WTC11 (cell line): Measurements from ENCODE around the gene HIKESHI. TPM values are rescaled to one million over a fixed set of nuclear protein-coding genes. Genes with fewer than 3 reads are reported as not detected.

Experiments
- ATAC-seq: fragments of 200-7000 bp; cut with Tn5 transposase; 2 replicates; pipeline ENCODE4 v1.10.0; 2021; ENCODE audit warnings: mild to moderate bottlenecking, moderate library complexity
- CTCF ChIA-PET: fragments of 300-600 bp; sonication (Branson Sonifier 250); formaldehyde crosslinking; loops from one replicate; lab custom pipeline; 2021; ENCODE audit warnings: antibody characterized with exemption; lab: Charles Lee
- POLR2A ChIA-PET: fragments of 350-600 bp; sonication (Branson Sonifier 250); formaldehyde crosslinking; loops from one replicate; lab custom pipeline; 2021; ENCODE audit warnings: antibody characterized with exemption; lab: Charles Lee
- DNase-seq: peaks from one replicate; pipeline ENCODE4 v3.0.0; 2021; ENCODE audit warnings: low spot score
- H3K27ac Mint-ChIP-seq: 2 replicates; pipeline ENCODE4 v1.8.0; 2021; ENCODE audit warnings: mixed read lengths
- H3K27me3 Mint-ChIP-seq: 2 replicates; pipeline ENCODE4 v1.8.0; 2021; ENCODE audit warnings: low read depth, mild to moderate bottlenecking, moderate library complexity, mixed read lengths
- H3K36me3 Mint-ChIP-seq: 2 replicates; pipeline ENCODE4 v1.8.0; 2021; ENCODE audit warnings: mixed read lengths
- H3K4me1 Mint-ChIP-seq: 2 replicates; pipeline ENCODE4 v1.8.0; 2022; ENCODE audit warnings: mixed read lengths
- H3K4me3 Mint-ChIP-seq: 2 replicates; pipeline ENCODE4 v1.8.0; 2021; ENCODE audit warnings: mild to moderate bottlenecking, moderate library complexity, mixed read lengths
- H3K9me3 Mint-ChIP-seq: 2 replicates; pipeline ENCODE4 v1.8.0; 2021; ENCODE audit warnings: mixed read lengths
- AR ChIP-seq: fragments of 250-450 bp; sonication (Bioruptor Pico); IDR thresholded peaks from 2 replicates; pipeline ENCODE4 v1.9.0; 2021; ENCODE audit warnings: mild to moderate bottlenecking
- ARID4B ChIP-seq: sonication (generic); formaldehyde crosslinking; IDR thresholded peaks from 2 replicates; pipeline ENCODE4 v1.8.0; 2023; ENCODE audit warnings: missing genetic modification reagents, mild to moderate bottlenecking, borderline replicate concordance
- ATF2 ChIP-seq: sonication (generic); formaldehyde crosslinking; IDR thresholded peaks from 2 replicates; pipeline ENCODE4 v1.8.1; 2022; ENCODE audit warnings: low read depth, missing genetic modification reagents, borderline replicate concordance
- CREB1 ChIP-seq: sonication (generic); formaldehyde crosslinking; IDR thresholded peaks from 2 replicates; pipeline ENCODE4 v1.8.0; 2023; ENCODE audit warnings: mild to moderate bottlenecking, missing genetic modification reagents
- CREM ChIP-seq: sonication (generic); formaldehyde crosslinking; IDR thresholded peaks from 2 replicates; pipeline ENCODE4 v1.8.1; 2022; ENCODE audit warnings: mild to moderate bottlenecking, missing genetic modification reagents, moderate library complexity
- CTCF ChIP-seq: fragments of 200-600 bp; IDR thresholded peaks from 2 replicates; pipeline ENCODE4 v1.8.0; 2022; ENCODE audit warnings: antibody characterized with exemption
- E2F5 ChIP-seq: sonication (generic); formaldehyde crosslinking; IDR thresholded peaks from 2 replicates; pipeline ENCODE4 v1.8.1; 2022; ENCODE audit warnings: mild to moderate bottlenecking, moderate library complexity, missing genetic modification reagents
- ETV6 ChIP-seq: sonication (generic); formaldehyde crosslinking; IDR thresholded peaks from 2 replicates; pipeline ENCODE4 v1.8.1; 2022; ENCODE audit warnings: mild to moderate bottlenecking, missing genetic modification reagents
- GABPB1 ChIP-seq: sonication (generic); formaldehyde crosslinking; IDR thresholded peaks from 2 replicates; pipeline ENCODE4 v1.8.1; 2023; ENCODE audit warnings: mild to moderate bottlenecking, missing genetic modification reagents
- JUN ChIP-seq: sonication (generic); formaldehyde crosslinking; IDR thresholded peaks from 2 replicates; pipeline ENCODE4 v1.8.0; 2023; ENCODE audit warnings: mild to moderate bottlenecking, missing genetic modification reagents
- MAX ChIP-seq: sonication (generic); formaldehyde crosslinking; IDR thresholded peaks from 2 replicates; pipeline ENCODE4 v1.8.0; 2022; ENCODE audit warnings: mild to moderate bottlenecking, missing genetic modification reagents
- NR3C1 ChIP-seq: sonication (generic); formaldehyde crosslinking; conservative IDR thresholded peaks from 2 replicates; pipeline ENCODE4 v1.8.1; 2023; ENCODE audit warnings: low read depth, mild to moderate bottlenecking, missing genetic modification reagents
- OVOL2 ChIP-seq: fragments of 250-450 bp; sonication (Bioruptor Pico); IDR thresholded peaks from 2 replicates; pipeline ENCODE4 v1.9.0; 2021; ENCODE audit warnings: mild to moderate bottlenecking, borderline replicate concordance
- SMAD4 ChIP-seq: sonication (generic); formaldehyde crosslinking; IDR thresholded peaks from 2 replicates; pipeline ENCODE4 v1.8.0; 2022; ENCODE audit warnings: mild to moderate bottlenecking, missing genetic modification reagents
- SP1 ChIP-seq: sonication (generic); formaldehyde crosslinking; conservative IDR thresholded peaks from 2 replicates; pipeline ENCODE4 v1.8.1; 2022; ENCODE audit warnings: missing genetic modification reagents
- TCF7 ChIP-seq: sonication (generic); formaldehyde crosslinking; IDR thresholded peaks from 2 replicates; pipeline ENCODE4 v1.8.0; 2022; ENCODE audit warnings: mild to moderate bottlenecking, low read depth, missing genetic modification reagents, moderate library complexity
- ZBTB21 ChIP-seq: sonication (generic); formaldehyde crosslinking; IDR thresholded peaks from 2 replicates; pipeline ENCODE4 v1.8.1; 2023; ENCODE audit warnings: mild to moderate bottlenecking, missing genetic modification reagents, borderline replicate concordance
- ZNF232 ChIP-seq: sonication (generic); formaldehyde crosslinking; IDR thresholded peaks from 2 replicates; pipeline ENCODE4 v1.8.0; 2022; ENCODE audit warnings: mild to moderate bottlenecking, missing genetic modification reagents
- total RNA-seq: library from RNA; stranded (reverse); gene quantifications from 3 replicates; pipeline ENCODE4 v1.2.3, GENCODE V29; 2021

Gene HIKESHI
- total RNA-seq, 1 experiment from 2014 or later, result 48.3 TPM

- ChIA-PET POLR2A (no interaction called here), CTCF (no interaction called here)
- Mint-ChIP-seq H3K27ac (no peak overlapping the region), H3K4me3 (no peak overlapping the region), H3K9me3 (no peaks in the 10 kb centered on the region), H3K36me3 (peaks cover 21% of the 10 kb centered on the region), H3K4me1 (peaks cover 8% of the 10 kb centered on the region), H3K27me3 (no peaks in the 10 kb centered on the region)
- no peak for DNase-seq
- no peak for TF ChIP-seq AR (CRISPR knock-in tag)
- TF ChIP-seq TCF7, result no peak
- no peak for ATAC-seq
These were observed 32.4 kb upstream of the HIKESHI start for GRCh38 chr11:86269645-86270044.

- DNase-seq, result peak; percentile 45
- POLR2A ChIA-PET, result no interaction called here
- no peak for TF ChIP-seq OVOL2 (CRISPR knock-in tag)
- peak; percentile 31; the same call in 1 of the 2 replicates for TF ChIP-seq CTCF
- no peak for TF ChIP-seq CREM
- no peak for TF ChIP-seq SP1 (CRISPR knock-in tag)
- no peak for TF ChIP-seq JUN
- no peak for TF ChIP-seq CREB1
- TF ChIP-seq ARID4B (CRISPR knock-in tag), result no peak
- TF ChIP-seq GABPB1 (CRISPR knock-in tag), result no peak
- no peak for TF ChIP-seq E2F5
- no peak for TF ChIP-seq AR (CRISPR knock-in tag)
- TF ChIP-seq ETV6 (CRISPR knock-in tag), result no peak
- 0 out of 2 replicates have a peak, but pooled peaks have one; percentile 28 for TF ChIP-seq ZNF232
- no peak for TF ChIP-seq NR3C1
- TF ChIP-seq ZBTB21 (CRISPR knock-in tag), result no peak
- TF ChIP-seq SMAD4 (CRISPR knock-in tag), result no peak
- no peak for TF ChIP-seq ATF2
- no peak for TF ChIP-seq MAX
- H3K4me1 Mint-ChIP-seq, result peaks cover 9% of the 10 kb centered on the region
- peak; percentile 100 for ATAC-seq
- no peak overlapping the region; the same call in 1 of the 2 replicates for H3K27ac Mint-ChIP-seq
- CTCF ChIA-PET, result interaction anchor here (0.6 to 1.0 kb wide), 6 partner anchors 11 to 282 kb away, joined by 3 to 6 read pairs (median 4); no protein-coding TSS in a partner anchor
- H3K36me3 Mint-ChIP-seq, result peaks cover 25% of the 10 kb centered on the region
- no peaks in the 10 kb centered on the region for H3K27me3 Mint-ChIP-seq
- no peaks in the 10 kb centered on the region for H3K9me3 Mint-ChIP-seq
- H3K4me3 Mint-ChIP-seq, result no peak overlapping the region
These were observed 27.5 kb upstream of the HIKESHI start for GRCh38 chr11:86274503-86274902.
